ENCODE results near the gene ZIC3. TPM values are rescaled to one million over a fixed set of nuclear protein-coding genes. Genes with fewer than 3 reads are reported as not detected.

The ZIC3 gene
- total RNA-seq, 2 donors from 2014 or later: not detected

GRCh38 chrX:137569470-137569891 lies 3.6 kb downstream of the ZIC3 start:
- intact Hi-C loops (cut with DNase I): no loop called here
- no peak for ATAC-seq

GRCh38 chrX:137573324-137574101 lies 7.6 kb downstream of the ZIC3 start:
- ATAC-seq (no peak), DNase-seq (no peak)
- intact Hi-C loops (cut with DNase I): no loop called here

More at GRCh38 chrX:137569470-137569891, 3.6 kb downstream of the ZIC3 start:
- DNase-seq: no peak

- ATAC-seq: no peak
- DNase-seq: no peak
- intact Hi-C loops (cut with DNase I): no loop called here
Measured at GRCh38 chrX:137574102-137574783, 8.3 kb downstream of the ZIC3 start.

GRCh38 chrX:137574784-137575293 lies 8.9 kb downstream of the ZIC3 start:
- ATAC-seq: no peak
- intact Hi-C loops (cut with DNase I): no loop called here
- DNase-seq: no peak

- DNase-seq (no peak), ATAC-seq (no peak)
- intact Hi-C loops (cut with DNase I): no loop called here
Measured at GRCh38 chrX:137575596-137576255, 9.8 kb downstream of the ZIC3 start.

GRCh38 chrX:137587151-137587550 lies 21.2 kb downstream of the ZIC3 start:
- intact Hi-C loops (cut with DNase I): no loop called here
- DNase-seq (no peak), ATAC-seq (no peak)

GRCh38 chrX:137600769-137601168 lies 34.8 kb downstream of the ZIC3 start:
- ATAC-seq: no peak
- DNase-seq: no peak
- intact Hi-C loops (cut with DNase I): no loop called here
